UCSD-AML1 (cell line): Measurements from ENCODE around the gene POLG2.
A peak's percentile ranks its signal among the peaks of the same experiment; 100 is the strongest.

Source experiments
- DNase-seq: peaks from one replicate; lab custom pipeline; 2025; ENCODE audit not compliant: unreplicated experiment; lab: John Stamatoyannopoulos, UW

Gene POLG2

GRCh38 chr17:64496786-64497564 lies at the start of gene POLG2:
Gene POLG2, minus strand, starts transcription at chr17:64497054. Its CDS starts 86 bp downstream, at chr17:64496968.
- DNase-seq = peak; percentile 94

DNA sequence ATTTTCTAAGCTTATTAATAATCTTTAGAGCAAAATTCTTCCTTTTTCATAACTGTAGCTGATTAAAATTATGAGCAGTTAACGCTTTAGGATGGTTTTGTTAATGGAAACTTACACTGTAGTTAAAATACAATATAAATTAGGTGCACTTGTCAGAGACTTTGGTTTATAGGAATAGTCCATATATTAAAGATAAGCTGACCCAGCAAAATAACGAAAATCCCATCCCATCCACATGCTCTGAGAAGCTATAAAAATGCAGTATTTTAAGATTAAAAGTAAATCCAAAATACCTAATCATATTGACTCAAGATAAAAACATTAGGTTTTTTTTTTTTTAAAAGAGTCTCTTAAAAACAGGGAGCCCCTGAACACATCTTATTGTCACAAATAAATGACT lies 47.9 kb upstream of the POLG2 start:
- no peak for DNase-seq

GRCh38 chr17:64540118-64540776 lies 43.4 kb upstream of the POLG2 start:
- DNase-seq = no peak

- peak; percentile 13 for DNase-seq
Measured at GRCh38 chr17:64538508-64539130, 41.8 kb upstream of the POLG2 start.

DNA sequence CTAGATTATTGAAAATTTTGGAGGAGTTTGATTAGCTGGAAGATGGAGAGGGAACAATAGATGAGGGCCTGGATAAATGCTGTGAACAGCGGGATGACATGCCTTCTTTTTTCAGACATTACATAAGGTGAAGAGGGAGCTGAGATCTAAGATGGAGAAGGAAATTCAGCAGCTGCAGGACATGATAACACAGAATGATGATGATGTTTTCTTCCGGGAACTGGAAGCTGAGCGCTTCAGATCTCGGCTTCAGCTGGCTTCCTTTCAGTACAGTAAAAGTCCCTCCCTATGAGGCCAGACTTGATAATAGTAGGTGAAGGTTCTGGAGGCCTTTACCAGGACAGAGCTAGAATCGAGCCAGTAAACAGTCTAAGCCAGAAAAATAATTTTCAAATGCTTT lies 40.6 kb upstream of the POLG2 start:
- DNase-seq = no peak

GRCh38 chr17:64536913-64537312 lies 40.1 kb upstream of the POLG2 start:
- DNase-seq = no peak

GRCh38 chr17:64535357-64535756 lies 38.5 kb upstream of the POLG2 start:
- no peak for DNase-seq

DNA sequence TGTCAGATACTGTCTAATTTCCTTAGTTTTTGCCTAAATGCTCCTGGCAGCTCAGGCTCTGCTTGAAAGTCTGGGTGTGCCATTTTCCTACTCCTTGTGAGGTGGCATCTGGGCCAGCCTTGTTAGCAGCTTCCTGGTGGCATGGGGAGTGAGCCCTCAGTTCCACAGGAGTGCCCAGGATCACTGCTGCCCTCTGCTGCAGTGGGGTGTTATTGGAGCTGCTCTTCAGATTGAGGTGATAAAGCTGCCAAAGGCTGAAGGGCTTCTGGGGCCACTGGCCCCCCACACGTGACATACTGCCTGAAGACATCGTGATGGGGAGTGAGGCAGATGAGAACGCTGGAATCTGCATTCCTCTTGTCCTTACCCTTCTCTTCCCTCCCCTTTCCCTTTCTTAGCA lies 37.3 kb upstream of the POLG2 start:
- peak; percentile 17 for DNase-seq

GRCh38 chr17:64533784-64534183 lies 36.9 kb upstream of the POLG2 start:
- DNase-seq = no peak

GRCh38 chr17:64532409-64532808 lies 35.6 kb upstream of the POLG2 start:
- no peak for DNase-seq

GRCh38 chr17:64531955-64532371 lies 35.1 kb upstream of the POLG2 start:
- no peak for DNase-seq

DNA sequence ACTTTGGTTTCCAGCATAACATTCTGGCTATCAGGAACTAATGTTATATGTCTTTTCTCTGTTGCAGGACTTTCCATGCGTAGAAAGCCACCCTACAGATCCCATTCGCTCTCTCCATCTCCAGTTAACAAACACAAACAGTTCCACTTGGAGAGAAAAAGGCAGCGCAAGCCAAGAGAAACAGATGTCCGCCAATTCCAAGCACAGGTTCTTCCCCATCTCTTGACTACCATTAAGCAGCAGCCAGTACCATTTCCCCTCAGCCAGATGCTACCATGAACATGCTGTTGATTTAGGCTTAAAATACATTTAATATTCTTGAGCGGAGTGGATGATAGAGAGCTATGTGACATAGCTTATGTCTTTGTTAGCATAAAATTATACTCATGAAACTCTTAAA lies 32.4 kb upstream of the POLG2 start:
- no peak for DNase-seq

DNA sequence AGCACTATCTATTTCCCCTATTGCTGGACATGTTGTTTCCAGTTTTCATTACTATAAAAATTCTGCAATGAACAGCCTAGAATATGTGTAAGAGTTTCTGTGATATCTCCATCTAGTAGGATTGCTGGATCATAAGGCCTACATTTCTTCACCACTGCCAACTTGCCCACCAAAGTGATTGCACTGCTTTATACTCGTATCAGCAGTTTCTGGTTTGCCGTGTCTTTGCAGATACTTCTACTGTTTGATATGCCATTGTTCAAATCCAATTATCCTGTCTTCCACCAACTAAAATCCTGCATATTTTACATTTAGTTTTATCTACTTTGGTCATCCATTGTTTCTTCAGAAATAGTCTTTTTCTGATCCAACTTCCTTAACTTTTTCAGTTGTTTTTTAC lies 31.1 kb upstream of the POLG2 start:
- DNase-seq = no peak

DNA sequence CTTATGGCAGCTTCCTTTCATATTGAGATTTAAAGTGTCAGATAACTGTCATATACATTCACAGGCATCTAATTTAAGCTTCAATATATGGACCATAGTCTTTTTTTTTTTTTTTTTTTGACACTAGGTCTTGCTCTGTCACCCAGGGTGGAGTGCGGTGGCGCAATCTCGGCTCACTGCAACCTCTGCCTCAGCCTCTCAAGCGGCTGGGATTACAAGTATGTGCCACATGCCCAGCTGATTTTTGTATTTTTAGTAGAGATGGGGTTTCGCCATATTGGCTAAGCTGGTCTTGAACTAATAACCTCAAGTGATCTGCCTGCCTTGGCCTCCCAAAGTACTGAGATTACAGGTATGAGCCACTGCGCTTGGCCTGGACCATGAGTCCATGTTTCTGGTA lies 23.5 kb upstream of the POLG2 start:
- DNase-seq = no peak

DNA sequence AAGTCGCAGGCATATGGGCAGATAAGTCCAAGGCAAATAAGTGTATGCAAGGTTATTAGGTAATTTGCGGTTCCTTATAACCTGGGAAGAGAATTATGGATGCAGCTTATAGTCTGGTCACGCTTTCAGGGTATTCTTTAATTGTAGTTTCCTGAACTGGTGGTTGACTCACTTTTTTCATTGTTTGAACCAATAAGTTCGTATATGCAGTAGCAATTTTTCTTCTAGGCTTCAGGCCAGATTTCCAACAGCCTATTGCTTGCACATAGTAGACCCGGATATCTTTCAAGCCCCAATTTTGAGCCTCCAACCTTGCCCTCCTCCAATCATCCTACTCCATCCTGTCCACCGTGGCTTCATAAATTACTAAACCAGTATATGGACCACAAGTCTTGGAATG lies 22.7 kb upstream of the POLG2 start:
- DNase-seq = no peak

DNA sequence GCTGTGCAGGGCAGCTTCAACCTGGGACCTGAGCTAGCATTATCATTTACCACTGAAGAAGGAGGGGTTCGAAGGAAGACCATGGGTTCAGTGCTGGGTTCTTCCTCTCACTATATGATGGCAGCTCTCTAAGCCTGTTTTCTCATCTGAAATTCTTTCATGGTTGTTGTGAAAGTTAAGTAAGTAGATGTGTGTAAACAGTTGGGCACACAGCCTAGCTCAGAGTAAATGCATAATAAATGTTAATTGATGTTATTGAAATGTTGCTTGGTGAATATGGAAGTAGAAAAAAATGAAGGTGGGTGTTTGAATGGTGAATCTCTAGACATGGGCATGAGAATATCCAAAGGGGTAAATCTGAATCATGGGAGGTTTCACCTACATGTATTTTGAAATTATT lies 19.0 kb upstream of the POLG2 start:
- DNase-seq = no peak

GRCh38 chr17:64515419-64515818 lies 18.6 kb upstream of the POLG2 start:
- DNase-seq = no peak

GRCh38 chr17:64509179-64509578 lies 12.3 kb upstream of the POLG2 start:
- DNase-seq = no peak

DNA sequence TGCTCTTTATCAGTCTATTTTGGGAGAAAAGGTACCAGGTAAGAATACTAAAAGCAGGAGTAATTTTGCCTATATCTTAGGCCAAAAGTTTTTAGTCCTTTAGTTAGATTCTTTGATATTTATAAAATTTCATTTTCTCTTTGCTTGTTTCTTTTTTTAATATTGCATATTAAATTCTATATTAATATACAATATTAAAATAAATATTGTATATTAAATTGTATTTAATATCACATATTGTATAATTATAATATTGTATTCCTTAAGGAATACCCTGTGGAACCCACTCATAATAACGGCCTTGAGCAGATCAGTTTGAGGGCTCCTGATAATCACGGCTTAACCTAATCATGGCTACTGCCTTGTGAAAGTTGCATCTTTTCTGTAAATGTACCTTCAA lies 11.8 kb upstream of the POLG2 start:
- DNase-seq = no peak

DNA sequence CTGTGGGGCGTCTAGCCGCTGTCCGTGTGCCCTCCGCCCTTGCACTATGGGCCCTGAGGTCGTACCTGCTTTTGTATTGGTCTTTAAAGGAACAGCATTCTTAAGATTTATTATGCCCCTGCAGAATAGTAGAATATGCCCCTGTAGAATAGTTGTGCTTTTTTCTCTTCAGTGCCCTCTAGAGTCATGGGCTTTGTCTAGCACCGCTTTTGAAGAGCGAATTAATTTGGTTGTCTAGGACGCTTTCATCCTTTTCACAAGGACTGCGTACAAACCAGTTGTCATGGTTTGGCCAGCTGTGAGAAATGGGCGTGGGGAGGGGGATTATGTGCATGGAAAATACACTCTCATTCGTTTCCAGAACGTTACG lies 10.5 kb upstream of the POLG2 start:
- DNase-seq = no peak

DNA sequence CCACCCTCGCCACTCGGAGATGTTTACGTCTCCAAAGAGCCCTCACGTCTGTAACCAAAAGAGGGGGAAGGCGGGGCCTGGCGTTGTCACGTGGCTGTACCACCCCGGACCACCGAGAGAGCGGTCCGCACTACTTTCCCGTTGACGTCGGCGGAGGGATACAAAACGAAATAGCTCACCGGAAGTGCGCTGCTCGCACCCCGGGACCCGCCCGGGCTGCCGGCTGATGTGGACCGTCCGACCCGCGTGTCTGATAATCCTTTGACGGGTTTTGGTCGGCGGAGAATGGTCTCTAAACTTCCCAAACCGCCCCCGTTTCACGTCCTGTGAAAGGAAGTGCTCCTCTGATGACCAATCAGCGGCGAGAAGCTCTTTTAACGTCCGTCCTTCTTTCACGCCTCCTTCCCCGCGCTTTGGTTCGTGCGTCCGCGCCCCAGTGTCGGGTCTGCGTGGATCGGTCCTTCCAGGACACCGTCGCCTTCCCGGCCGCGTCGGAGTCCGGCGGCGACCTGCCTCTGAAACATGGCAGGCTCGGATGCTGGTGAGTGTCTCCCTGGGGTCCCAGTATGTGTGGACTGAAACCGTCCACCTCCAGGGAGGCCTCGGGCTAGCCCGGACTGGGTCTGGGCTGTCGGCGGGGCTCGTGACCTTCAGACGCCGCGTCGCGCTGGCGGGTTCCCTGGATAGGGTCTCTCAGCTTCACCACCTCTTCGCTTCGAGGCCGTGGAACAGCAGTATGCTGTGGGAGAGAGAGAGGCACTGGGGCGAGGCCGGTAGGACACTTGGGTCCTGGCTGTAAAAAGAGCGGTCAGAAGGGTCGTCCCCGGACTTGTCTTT lies 9.9 kb upstream of the POLG2 start, which contains the start of gene CEP95:
Gene CEP95 (plus strand): TSS at position 402 of the 837 bp plus-strand sequence. CDS start 121 bp downstream, at position 523.
- peak; percentile 99 for DNase-seq
